GM18907 (cell line): Measurements from ENCODE around the gene HDAC11.
"Not testable (repeated sequence)": the region's sequence is repeated elsewhere in the genome, so short reads cannot be mapped to it uniquely, and the experiment has no call there.

Experiments used
- ATAC-seq: cut with Tn5 transposase; IDR thresholded peaks from one replicate; pipeline ENCODE4 v1.9.1; 2021; ENCODE audit warnings: mild to moderate bottlenecking, moderate library complexity; ENCODE audit not compliant: unreplicated experiment

Gene HDAC11

DNA sequence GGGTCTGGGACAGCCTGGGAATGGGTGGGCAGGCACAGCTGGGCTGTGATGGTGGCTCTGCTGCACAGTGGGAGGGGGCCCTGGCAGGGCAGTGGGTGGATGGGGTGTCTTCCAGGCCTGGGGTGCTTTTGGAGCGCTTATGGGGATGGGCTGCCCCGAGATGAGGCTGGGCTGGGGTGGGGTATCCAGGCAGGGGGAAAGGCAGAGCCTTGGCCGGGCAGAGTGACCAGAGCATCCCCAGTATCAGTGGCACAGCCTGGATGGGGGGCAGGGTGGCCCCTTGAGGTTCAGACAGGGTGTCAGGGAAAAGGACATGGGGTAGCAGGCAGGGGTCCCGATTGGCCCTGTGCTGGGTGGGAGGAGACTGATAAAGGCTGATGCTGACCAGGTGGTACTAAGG lies 26.6 kb downstream of the HDAC11 start:
- ATAC-seq: no peak

GRCh38 chr3:13507247-13507569 lies 27.1 kb downstream of the HDAC11 start:
- no peak for ATAC-seq

DNA sequence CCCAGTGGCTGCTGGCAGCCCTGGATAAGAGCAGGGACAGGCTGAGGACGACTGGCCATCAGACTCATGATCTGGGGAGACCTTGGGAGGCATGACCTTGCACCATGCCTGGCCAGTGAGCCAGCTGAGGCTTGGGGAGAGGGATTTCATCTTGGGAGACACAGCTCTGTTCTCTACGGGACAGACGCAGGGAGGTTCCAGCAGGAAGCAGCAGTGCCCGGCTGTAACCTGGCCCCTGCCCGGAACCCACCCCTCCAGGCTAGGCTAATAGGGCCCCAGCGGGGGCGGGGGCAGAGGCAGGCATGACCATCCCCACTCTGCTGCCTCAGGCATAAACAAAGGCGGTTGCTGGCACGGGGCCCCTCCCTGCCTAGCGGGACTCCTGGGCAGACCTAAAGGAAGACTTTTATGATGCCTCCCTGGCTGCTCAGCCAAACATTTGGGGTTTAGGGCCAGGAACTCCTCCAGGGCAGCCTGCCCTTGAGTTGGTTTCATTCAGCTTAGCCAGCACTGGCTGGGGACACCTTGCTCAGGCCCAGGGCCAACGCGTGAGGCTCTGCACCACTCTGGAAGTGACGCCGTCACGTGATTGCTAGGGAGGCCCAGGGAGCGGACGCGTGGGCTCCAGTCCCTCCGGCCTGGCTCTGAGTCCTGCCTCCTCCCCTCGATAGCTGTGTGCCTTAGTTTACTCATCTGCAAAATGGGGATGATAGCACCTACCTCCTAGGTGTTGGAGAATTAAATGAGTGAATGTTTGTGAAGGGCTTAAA lies 27.6 kb downstream of the HDAC11 start:
- no peak for ATAC-seq

DNA sequence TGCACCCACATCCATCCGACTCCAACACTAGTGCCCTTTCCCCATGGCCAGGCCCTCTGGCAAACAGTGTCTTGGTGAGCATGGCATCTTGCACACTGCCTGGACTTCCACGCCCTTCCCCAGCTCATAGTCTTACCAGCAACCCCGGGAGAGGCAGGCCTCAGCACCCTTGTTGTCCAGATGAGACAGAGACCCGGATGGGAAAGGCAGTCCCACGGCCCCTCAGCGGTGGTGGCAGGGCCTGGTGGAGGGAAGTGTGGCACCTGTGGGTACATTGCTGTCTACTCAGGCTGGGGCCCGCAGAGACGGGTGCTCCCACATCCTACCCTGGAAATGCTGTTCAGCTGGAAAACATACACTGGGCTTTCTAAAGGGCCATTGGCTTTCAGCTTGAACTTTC lies 28.4 kb downstream of the HDAC11 start:
- no peak for ATAC-seq

- ATAC-seq: no peak
Observed at GRCh38 chr3:13509059-13509815, 29.1 kb downstream of the HDAC11 start.

- no peak for ATAC-seq
Observed at GRCh38 chr3:13509816-13510192, 29.7 kb downstream of the HDAC11 start.

DNA sequence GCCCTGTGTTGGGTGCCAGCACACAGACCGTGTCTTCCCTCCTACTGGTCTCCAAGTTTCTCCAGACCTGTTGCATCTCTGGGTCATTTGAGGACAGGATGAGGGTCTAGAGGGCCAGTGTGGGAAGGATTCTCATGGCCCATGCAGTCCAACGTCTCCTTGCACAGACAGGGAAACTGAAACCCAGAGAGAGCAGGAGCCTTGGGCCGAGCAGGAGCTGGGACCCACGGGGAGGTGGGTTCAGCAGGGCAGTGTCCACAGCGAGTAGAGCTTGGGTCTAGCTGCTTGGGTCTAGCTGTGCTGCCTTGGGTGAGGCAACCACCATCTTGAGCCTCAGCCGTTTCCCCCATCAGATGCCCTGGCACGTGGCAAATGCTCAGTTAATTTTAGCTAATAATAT lies 32.3 kb downstream of the HDAC11 start:
- no peak for ATAC-seq

DNA sequence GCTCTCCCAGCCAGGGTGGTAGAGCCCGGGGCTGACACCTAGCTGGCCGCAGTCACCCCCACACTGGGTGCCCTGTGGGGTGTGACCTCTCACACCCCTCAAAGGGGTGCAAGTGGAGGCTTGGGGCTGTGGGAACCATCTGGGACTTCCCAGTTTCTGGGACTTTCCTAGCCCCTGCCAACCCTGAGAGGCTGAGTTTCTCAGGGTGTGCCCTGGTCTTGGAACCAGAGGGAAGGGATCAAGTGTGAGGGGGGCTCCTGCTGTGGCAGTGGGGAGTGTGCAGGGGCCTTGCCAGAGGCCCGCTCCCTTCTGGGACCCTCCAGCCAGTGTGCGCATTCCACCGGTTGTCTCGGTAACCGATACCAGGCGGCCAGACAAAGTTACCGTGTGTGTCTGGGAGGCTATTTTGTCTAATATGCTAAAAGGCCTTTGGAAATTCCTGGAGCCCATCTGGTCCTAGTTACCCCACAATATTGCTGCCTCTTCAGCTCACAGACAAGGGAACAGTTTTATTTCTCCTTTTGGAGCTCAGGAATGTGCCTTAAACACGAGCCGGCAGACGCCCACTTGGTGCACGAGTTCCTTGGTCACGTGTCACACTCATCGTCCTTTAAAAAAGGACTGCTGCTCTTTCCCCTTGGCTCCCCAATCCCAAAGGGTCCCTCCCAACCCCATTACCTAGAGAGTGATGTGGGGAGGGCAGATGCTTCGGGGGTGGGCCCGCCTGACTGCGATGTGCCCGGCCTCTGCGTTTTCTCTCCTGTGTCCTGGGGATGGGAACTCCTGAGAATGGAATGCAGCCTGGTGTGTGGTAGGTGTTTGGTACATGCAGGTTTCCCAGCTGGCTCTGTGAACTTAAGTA lies 33.2 kb downstream of the HDAC11 start:
- no peak for ATAC-seq

DNA sequence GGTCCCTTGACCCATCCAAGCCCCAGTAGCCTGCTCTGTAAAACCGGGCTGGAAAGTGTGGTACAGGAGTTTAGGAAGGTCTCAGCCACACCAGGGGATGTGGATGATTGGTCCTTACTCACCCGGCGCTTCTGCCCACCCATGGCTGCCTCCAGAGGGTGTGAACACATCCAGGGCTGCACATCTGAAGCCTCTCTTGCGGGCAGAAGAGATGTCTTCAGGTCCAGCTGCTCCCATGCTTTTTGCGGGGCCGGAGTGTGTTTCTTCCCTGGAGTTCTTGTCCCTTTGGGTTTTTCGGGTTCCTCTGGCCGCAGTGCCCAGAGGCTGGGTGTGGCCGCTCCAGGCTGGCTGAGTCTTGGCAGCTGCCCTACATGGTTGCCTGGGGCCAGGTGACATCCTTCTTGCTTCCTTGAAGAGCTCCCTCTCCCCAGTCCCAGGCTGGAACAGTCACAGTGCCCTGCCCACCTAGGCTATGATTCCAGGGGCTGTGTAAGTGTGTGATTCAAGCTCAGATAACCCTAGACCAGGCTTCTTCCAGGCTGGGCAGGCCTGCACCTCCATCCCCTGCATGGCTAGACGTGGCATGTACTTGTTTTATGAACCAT lies 33.9 kb downstream of the HDAC11 start:
- ATAC-seq: no peak

DNA sequence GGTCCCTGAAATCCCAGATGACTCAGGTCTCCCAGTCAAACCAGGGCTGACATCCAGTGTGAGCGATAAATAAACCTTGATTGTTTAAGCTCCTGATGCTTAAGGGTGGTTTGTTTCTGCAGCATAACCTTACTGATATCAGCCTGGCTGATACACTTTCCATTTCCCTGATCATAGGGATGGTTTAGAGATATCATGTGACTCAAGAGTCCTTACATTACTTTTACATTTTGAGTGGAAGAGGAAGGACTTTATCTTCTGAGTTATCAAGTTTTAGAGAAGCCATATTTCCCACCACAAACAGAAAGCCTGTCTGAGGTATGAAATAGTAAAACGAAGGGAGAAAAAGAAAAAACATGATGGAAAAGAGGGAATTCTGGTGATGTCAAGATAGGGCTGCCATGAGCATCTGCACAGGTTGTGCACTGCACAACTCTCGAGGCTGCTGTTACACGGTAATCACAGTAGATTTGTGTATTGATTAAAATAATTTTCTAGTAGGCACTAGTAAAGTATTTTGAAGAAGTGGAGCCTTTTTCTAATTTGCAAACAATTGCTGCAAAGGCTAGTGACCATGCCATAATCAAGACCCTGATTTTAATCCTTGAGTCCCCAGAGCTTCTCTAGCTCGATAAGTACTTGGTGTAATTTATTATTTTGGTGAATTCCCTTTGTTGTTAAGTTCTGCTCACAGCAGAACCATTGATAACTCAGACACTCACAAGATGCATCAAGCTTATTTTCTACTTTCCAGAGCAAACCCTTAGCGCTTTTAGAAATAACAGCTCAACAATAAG lies 34.7 kb downstream of the HDAC11 start:
- no peak for ATAC-seq

GRCh38 chr3:13515786-13516759 lies 36.0 kb downstream of the HDAC11 start:
- no peak for ATAC-seq

- no peak for ATAC-seq
Observed at GRCh38 chr3:13516760-13517135, 36.6 kb downstream of the HDAC11 start.

- no peak for ATAC-seq
Observed at GRCh38 chr3:13517253-13517977, 37.3 kb downstream of the HDAC11 start.

DNA sequence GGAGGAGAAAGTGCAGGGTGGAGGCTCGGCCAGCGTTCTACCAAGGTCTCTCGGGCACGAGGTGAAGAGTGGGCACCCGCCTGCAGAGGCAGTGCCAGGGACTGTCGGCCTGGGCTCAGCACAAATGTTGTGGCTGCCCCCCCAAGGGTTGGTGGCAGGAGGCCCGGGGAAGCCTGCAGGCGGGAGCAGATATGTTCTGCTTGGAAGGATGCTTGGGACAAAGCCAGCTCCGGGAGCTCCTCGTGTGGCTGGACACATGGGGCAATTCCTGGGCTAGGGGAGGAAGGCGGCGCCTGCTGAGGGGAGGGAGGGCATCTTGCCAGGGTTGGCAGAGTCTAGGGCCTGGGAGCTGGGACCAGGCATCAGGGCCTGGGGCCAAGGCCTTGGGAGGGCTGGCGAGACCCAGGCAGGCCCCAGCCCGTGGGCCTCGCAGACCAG lies 38.4 kb downstream of the HDAC11 start:
- no peak for ATAC-seq

DNA sequence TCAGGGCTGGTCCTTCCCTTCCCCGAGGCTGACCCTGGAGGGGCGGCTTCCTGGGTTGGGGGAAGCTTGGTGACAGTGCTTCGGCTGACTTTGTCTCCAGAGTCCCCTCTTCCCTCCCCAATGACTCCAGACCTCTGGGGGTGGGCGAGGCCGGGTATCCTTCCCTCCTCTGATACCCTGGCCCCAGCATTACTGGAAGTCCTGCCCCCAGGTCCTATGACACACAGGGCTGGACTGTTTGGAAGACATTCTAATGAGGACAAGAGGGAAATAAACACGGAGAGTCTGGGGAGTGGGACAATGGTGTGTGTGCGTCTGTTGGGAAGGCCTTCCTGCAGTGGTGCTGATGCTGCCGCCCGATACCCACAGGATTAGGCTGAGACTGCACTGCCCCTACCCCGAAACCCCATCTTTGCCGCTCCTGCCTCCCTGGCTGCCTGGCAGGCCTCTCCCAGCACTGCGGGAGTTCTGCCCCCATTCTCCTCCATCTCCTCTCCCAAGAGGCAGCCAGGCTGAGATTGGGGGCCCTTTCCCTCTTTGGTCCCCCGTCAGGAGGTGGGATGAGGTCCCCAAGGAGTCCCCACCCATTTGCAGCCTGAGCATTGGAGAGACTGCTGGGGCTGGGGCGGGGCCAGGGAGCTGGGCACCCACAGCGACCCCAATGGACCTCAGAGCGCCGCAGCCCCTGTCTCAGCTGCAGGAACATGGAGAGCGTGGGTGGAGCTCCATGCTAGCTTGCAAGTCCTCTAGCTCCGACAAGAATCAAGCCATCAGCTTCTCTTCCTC lies 39.1 kb downstream of the HDAC11 start:
- ATAC-seq: no peak

DNA sequence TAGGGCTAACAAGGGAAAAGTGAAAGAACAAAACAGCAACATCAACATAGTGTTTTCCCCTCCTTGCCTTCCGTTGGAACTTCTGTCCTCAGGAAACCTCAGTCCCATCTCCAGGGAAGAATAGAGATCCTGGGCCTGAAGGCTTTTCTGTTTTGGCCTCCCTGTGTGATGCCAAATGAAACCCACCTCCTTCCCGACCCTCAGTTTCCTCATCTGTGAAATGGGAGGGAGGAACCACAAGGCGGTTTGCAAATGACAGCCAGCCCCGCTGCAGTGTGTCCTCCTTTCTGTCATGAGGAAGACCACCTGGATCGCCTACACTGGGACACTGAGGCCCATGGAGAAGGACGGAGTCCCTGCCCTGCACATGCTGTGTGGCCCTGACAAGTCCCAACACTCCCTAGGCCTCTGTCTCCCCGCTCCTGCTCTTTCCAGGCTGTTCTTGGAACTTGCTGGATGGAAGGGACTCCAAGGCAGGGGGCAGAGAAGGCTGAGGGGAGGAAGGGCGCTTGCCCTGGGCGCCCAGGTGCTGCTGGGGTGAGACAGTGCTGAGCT lies 40.3 kb downstream of the HDAC11 start:
- ATAC-seq: no peak

DNA sequence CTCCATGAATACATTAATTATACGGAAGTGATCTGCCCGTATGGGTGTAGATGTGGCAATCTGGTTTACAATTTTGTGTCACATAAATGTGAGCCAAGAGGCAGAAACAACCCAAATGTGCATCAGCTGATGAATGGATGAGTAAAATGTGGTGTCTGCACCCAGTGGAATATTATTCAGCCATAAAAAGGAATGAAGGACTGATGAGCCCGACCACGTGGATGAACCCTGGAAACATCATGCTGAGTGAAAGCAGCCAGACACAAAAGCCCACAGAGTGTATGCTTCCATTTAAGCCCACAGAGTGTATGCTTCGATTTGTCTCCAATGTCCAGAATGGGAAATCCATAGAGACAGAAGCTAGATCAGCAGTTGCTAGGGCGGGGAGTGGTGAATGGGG lies 41.2 kb downstream of the HDAC11 start:
- no peak for ATAC-seq

DNA sequence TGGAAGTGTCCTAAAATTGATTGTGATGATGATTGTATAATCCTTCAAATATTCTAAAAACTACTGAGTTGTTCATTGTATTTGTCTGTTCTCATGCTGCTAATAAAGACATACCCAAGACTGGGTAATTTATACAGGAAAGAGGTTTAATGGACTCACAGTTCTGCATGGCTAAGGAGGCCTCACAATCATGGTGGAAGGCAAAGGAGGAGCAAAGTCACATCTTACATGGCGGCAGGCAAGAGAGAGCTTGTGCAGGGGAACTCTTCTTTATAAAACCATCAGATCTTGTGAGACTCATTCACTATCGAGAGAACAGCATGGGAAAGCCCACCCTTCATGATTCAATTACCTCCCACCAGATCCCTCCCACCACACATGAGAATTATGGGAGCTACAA lies 41.6 kb downstream of the HDAC11 start:
- not testable (repeated sequence) for ATAC-seq
